MM.1S (cell line): ENCODE data around the gene CERS2.
"Not testable (repeated sequence)": the region's sequence is repeated elsewhere in the genome, so short reads cannot be mapped to it uniquely, and the experiment has no call there.

ENCODE experiments used
- DNase-seq: peaks from one replicate; pipeline ENCODE4 v3.0.0-alpha.2; 2015
- H2AFZ ChIP-seq: fragments of 300-600 bp; sonication (generic); 2 replicates; pipeline ENCODE4 v1.6.0; 2016; ENCODE audit warnings: antibody characterized with exemption, low read length
- H3F3A ChIP-seq: fragments of 300-600 bp; sonication (generic); 2 replicates; pipeline ENCODE4 v1.6.1; 2016; ENCODE audit warnings: mild to moderate bottlenecking, antibody characterized with exemption, low read length, moderate library complexity, mixed read lengths; ENCODE audit not compliant: insufficient read depth
- H3K27ac ChIP-seq: fragments of 300-600 bp; sonication (generic); 2 replicates; pipeline ENCODE4 v1.5.1; 2016; ENCODE audit warnings: mild to moderate bottlenecking, low read length
- H3K27me3 ChIP-seq: fragments of 300-600 bp; sonication (generic); replicated peaks from 2 replicates; pipeline ENCODE4 v1.6.0; 2016; ENCODE audit warnings: low read length; ENCODE audit not compliant: insufficient read depth
- H3K36me3 ChIP-seq: fragments of 300-600 bp; sonication (generic); replicated peaks from 2 replicates; pipeline ENCODE4 v1.6.1; 2016; ENCODE audit warnings: mild to moderate bottlenecking, low read length, mixed read lengths; ENCODE audit not compliant: insufficient read depth
- H3K4me1 ChIP-seq: fragments of 300-600 bp; sonication (generic); 2 replicates; pipeline ENCODE4 v1.6.1; 2016; ENCODE audit warnings: low read length, mixed read lengths
- H3K4me2 ChIP-seq: fragments of 300-600 bp; sonication (generic); 2 replicates; pipeline ENCODE4 v1.6.0; 2016; ENCODE audit warnings: low read depth, low read length
- H3K4me3 ChIP-seq: fragments of 300-600 bp; sonication (generic); 2 replicates; pipeline ENCODE4 v1.5.1; 2016; ENCODE audit warnings: low read length, mixed read lengths
- H3K79me2 ChIP-seq: fragments of 300-600 bp; sonication (generic); 2 replicates; pipeline ENCODE4 v1.6.1; 2016; ENCODE audit warnings: mixed run types, low read length, mixed read lengths
- H3K9ac ChIP-seq: fragments of 300-600 bp; sonication (generic); 2 replicates; pipeline ENCODE4 v1.6.1; 2016; ENCODE audit warnings: low read length, mixed read lengths
- H3K9me2 ChIP-seq: fragments of 300-600 bp; sonication (generic); replicated peaks from 2 replicates; pipeline ENCODE4 v1.6.1; 2016; ENCODE audit warnings: mild to moderate bottlenecking, low read length, mixed read lengths; ENCODE audit not compliant: insufficient read depth
- H3K9me3 ChIP-seq: fragments of 300-600 bp; sonication (generic); replicated peaks from 2 replicates; pipeline ENCODE4 v1.6.1; 2016; ENCODE audit warnings: mild to moderate bottlenecking, low read length, mixed read lengths; ENCODE audit not compliant: insufficient read depth
- H4K20me1 ChIP-seq: fragments of 300-600 bp; sonication (generic); 2 replicates; pipeline ENCODE4 v1.6.1; 2016; ENCODE audit warnings: mild to moderate bottlenecking, low read length, moderate library complexity, mixed read lengths; ENCODE audit not compliant: insufficient read depth
- CTCF ChIP-seq: fragments of 300-600 bp; sonication (generic); IDR thresholded peaks from 2 replicates; pipeline ENCODE4 v1.5.1; 2016; ENCODE audit warnings: antibody characterized with exemption, low read length, mixed read lengths
- EZH2 ChIP-seq: fragments of 300-600 bp; sonication (generic); optimal IDR thresholded peaks from 2 replicates; pipeline ENCODE3; 2017; ENCODE audit warnings: low read depth, mild to moderate bottlenecking, antibody characterized with exemption, low read length, mixed read lengths
- EZH2phosphoT487 ChIP-seq: fragments of 300-600 bp; sonication (generic); IDR thresholded peaks from 2 replicates; pipeline ENCODE4 v1.6.1; 2018; ENCODE audit warnings: antibody characterized with exemption, low read length

Gene CERS2

GRCh38 chr1:150931773-150932172 is 42.9 kb downstream of the CERS2 start:
- no peak overlapping the region for H3K4me2 ChIP-seq
- DNase-seq, result no peak
- H3K4me1 ChIP-seq, result no peaks in the 10 kb centered on the region
- no peak overlapping the region for H3K9ac ChIP-seq
- H3K27me3 ChIP-seq, result no peaks in the 10 kb centered on the region
- H3K27ac ChIP-seq, result no peak overlapping the region
- no peaks in the 10 kb centered on the region for H3F3A ChIP-seq
- TF ChIP-seq EZH2 (no peak), CTCF (no peak), EZH2phosphoT487 (no peak)
- peaks cover 36% of the 10 kb centered on the region for H3K79me2 ChIP-seq
- no peaks in the 10 kb centered on the region for H3K9me3 ChIP-seq
- H3K36me3 ChIP-seq, result peaks cover 27% of the 10 kb centered on the region
- H2AFZ ChIP-seq, result no peak overlapping the region
- H3K9me2 ChIP-seq, result no peaks in the 10 kb centered on the region
- no peaks in the 10 kb centered on the region for H4K20me1 ChIP-seq
- H3K4me3 ChIP-seq, result no peak overlapping the region

GRCh38 chr1:150928775-150929174 is 45.9 kb downstream of the CERS2 start:
- H3K9me2 ChIP-seq, H4K20me1 ChIP-seq, H2AFZ ChIP-seq, H3K4me2 ChIP-seq, DNase-seq, H3K9me3 ChIP-seq, H3K4me3 ChIP-seq, H3K4me1 ChIP-seq, H3K27ac ChIP-seq, H3K27me3 ChIP-seq, H3K9ac ChIP-seq: not testable (repeated sequence)
- Histone ChIP-seq H3F3A (peaks cover 13% of the 10 kb centered on the region), H3K36me3 (peaks cover 27% of the 10 kb centered on the region), H3K79me2 (peaks cover 27% of the 10 kb centered on the region)

- no peaks in the 10 kb centered on the region for H3K27me3 ChIP-seq
- H3K9me2 ChIP-seq, result no peaks in the 10 kb centered on the region
- no peak overlapping the region for H3K9ac ChIP-seq
- TF ChIP-seq EZH2phosphoT487 (no peak), EZH2 (no peak), CTCF (no peak)
- H4K20me1 ChIP-seq, result no peaks in the 10 kb centered on the region
- H3K79me2 ChIP-seq, result peaks cover 27% of the 10 kb centered on the region
- DNase-seq, result no peak
- H3F3A ChIP-seq, result peaks cover 13% of the 10 kb centered on the region
- H2AFZ ChIP-seq, result no peak overlapping the region
- H3K4me2 ChIP-seq, result no peak overlapping the region
- no peaks in the 10 kb centered on the region for H3K4me1 ChIP-seq
- no peak overlapping the region for H3K4me3 ChIP-seq
- no peak overlapping the region for H3K27ac ChIP-seq
- H3K9me3 ChIP-seq, result no peaks in the 10 kb centered on the region
- H3K36me3 ChIP-seq, result peaks cover 27% of the 10 kb centered on the region
Measured at GRCh38 chr1:150928286-150928685, 46.3 kb downstream of the CERS2 start.

- no peaks in the 10 kb centered on the region for H3K27me3 ChIP-seq
- no peak overlapping the region for H3K27ac ChIP-seq
- TF ChIP-seq EZH2, result no peak
- TF ChIP-seq EZH2phosphoT487, result no peak
- no peak for TF ChIP-seq CTCF
- peaks cover 27% of the 10 kb centered on the region for H3K79me2 ChIP-seq
- DNase-seq, result no peak
- no peak overlapping the region for H3K4me3 ChIP-seq
- H2AFZ ChIP-seq, result no peak overlapping the region
- no peak overlapping the region for H3K4me2 ChIP-seq
- H4K20me1 ChIP-seq, result no peaks in the 10 kb centered on the region
- H3F3A ChIP-seq, result peaks cover 13% of the 10 kb centered on the region
- no peaks in the 10 kb centered on the region for H3K4me1 ChIP-seq
- no peak overlapping the region for H3K9ac ChIP-seq
- no peaks in the 10 kb centered on the region for H3K9me2 ChIP-seq
- peaks cover 27% of the 10 kb centered on the region for H3K36me3 ChIP-seq
- H3K9me3 ChIP-seq, result no peaks in the 10 kb centered on the region
Measured at GRCh38 chr1:150927624-150928023, 47.0 kb downstream of the CERS2 start.
